Measurements from ENCODE around the gene DNM2.
"Not testable (repeated sequence)": the region's sequence is repeated elsewhere in the genome, so short reads cannot be mapped to it uniquely, and the experiment has no call there.

DNM2 gene

GRCh38 chr19:10720607-10721125 lies 2.8 kb downstream of the DNM2 start:
- in situ Hi-C loops (cut with MboI; ENCODE audit: low sequenced_read_pairs), result no loop called here

- in situ Hi-C loops (cut with MboI; ENCODE audit: low sequenced_read_pairs), result no loop called here
These were observed 5.7 kb downstream of the DNM2 start for GRCh38 chr19:10723591-10723990.

GRCh38 chr19:10724573-10725071 lies 6.7 kb downstream of the DNM2 start:
- in situ Hi-C loops (cut with MboI; ENCODE audit: low sequenced_read_pairs), result no loop called here

GRCh38 chr19:10725415-10725814 lies 7.5 kb downstream of the DNM2 start:
- in situ Hi-C loops (cut with MboI; ENCODE audit: low sequenced_read_pairs), result no loop called here

GRCh38 chr19:10726268-10726667 lies 8.4 kb downstream of the DNM2 start:
- in situ Hi-C loops (cut with MboI; ENCODE audit: low sequenced_read_pairs), result no loop called here

- in situ Hi-C loops (cut with MboI; ENCODE audit: low sequenced_read_pairs), result no loop called here
These were observed 9.9 kb downstream of the DNM2 start for GRCh38 chr19:10727685-10728201.

- in situ Hi-C loops (cut with MboI; ENCODE audit: low sequenced_read_pairs), result no loop called here
These were observed 11.5 kb downstream of the DNM2 start for GRCh38 chr19:10729411-10729810.

- in situ Hi-C loops (cut with MboI; ENCODE audit: low sequenced_read_pairs), result no loop called here
These were observed 13.1 kb downstream of the DNM2 start for GRCh38 chr19:10730932-10731331.

GRCh38 chr19:10735741-10736140 lies 17.9 kb downstream of the DNM2 start:
- in situ Hi-C loops (cut with MboI; ENCODE audit: low sequenced_read_pairs), result no loop called here

- in situ Hi-C loops (cut with MboI; ENCODE audit: low sequenced_read_pairs), result no loop called here
These were observed 18.3 kb downstream of the DNM2 start for GRCh38 chr19:10736189-10736588.

GRCh38 chr19:10736916-10737551 lies 19.2 kb downstream of the DNM2 start:
- in situ Hi-C loops (cut with MboI; ENCODE audit: low sequenced_read_pairs), result no loop called here

- in situ Hi-C loops (cut with MboI; ENCODE audit: low sequenced_read_pairs), result no loop called here
These were observed 19.8 kb downstream of the DNM2 start for GRCh38 chr19:10737722-10738121.

GRCh38 chr19:10740798-10741197 lies 22.9 kb downstream of the DNM2 start:
- in situ Hi-C loops (cut with MboI; ENCODE audit: low sequenced_read_pairs), result no loop called here

GRCh38 chr19:10742476-10742875 lies 24.6 kb downstream of the DNM2 start:
- in situ Hi-C loops (cut with MboI; ENCODE audit: low sequenced_read_pairs), result no loop called here

- in situ Hi-C loops (cut with MboI; ENCODE audit: low sequenced_read_pairs), result no loop called here
These were observed 26.4 kb downstream of the DNM2 start for GRCh38 chr19:10744253-10744798.

GRCh38 chr19:10744801-10745293 lies 27.0 kb downstream of the DNM2 start:
- in situ Hi-C loops (cut with MboI; ENCODE audit: low sequenced_read_pairs), result no loop called here

GRCh38 chr19:10746437-10746836 lies 28.6 kb downstream of the DNM2 start:
- in situ Hi-C loops (cut with MboI; ENCODE audit: low sequenced_read_pairs), result not testable (repeated sequence)

GRCh38 chr19:10747271-10747670 lies 29.4 kb downstream of the DNM2 start:
- in situ Hi-C loops (cut with MboI; ENCODE audit: low sequenced_read_pairs), result no loop called here

GRCh38 chr19:10747674-10748073 lies 29.8 kb downstream of the DNM2 start:
- in situ Hi-C loops (cut with MboI; ENCODE audit: low sequenced_read_pairs), result no loop called here

- in situ Hi-C loops (cut with MboI; ENCODE audit: low sequenced_read_pairs), result no loop called here
These were observed 30.5 kb downstream of the DNM2 start for GRCh38 chr19:10748195-10748926.

- in situ Hi-C loops (cut with MboI; ENCODE audit: low sequenced_read_pairs), result no loop called here
These were observed 31.1 kb downstream of the DNM2 start for GRCh38 chr19:10748927-10749434.

Measured in HL-60/S4 treated with retinoic acid at 250 ng/mL for 4 days and 3 days (cell line).